Measurements from ENCODE around the gene SELENOW. TPM values are rescaled to one million over a fixed set of nuclear protein-coding genes. Genes with fewer than 3 reads are reported as not detected.

The SELENOW gene
- total and polyA plus RNA-seq, 2 of the 8 experiments (the other 6 are each of a cell fraction or from before 2014, with no cell fraction given): 371 to 588 TPM

GRCh38 chr19:47781590-47782262 is 3.2 kb downstream of the SELENOW start (continued):
- TF ChIP-seq CHD7 (IDR thresholded peaks at IDR 0.05; ENCODE audit: insufficient replicate concordance, low read length) (no peak), SIX5 (IDR thresholded peaks at IDR 0.05; ENCODE audit: low read depth, low read length) (no peak), YY1 (IDR thresholded peaks at IDR 0.05; ENCODE audit: low read depth, low read length) (no peak), CHD2 (IDR thresholded peaks at IDR 0.05; ENCODE audit: low read length) (no peak), JUN (IDR thresholded peaks at IDR 0.05; ENCODE audit: low read depth, low read length) (no peak), POLR2AphosphoS5 (IDR thresholded peaks at IDR 0.05; ENCODE audit: low read depth, low read length) (no peak), SIRT6 (IDR thresholded peaks at IDR 0.05; ENCODE audit: low read length) (no peak), ZNF274 (IDR thresholded peaks at IDR 0.05; ENCODE audit: borderline replicate concordance, extremely low read depth, low read length) (no peak), TAF7 (optimal IDR thresholded peaks at IDR 0.05; ENCODE audit: borderline replicate concordance, low read depth, low read length) (no peak), BRCA1 (IDR thresholded peaks at IDR 0.05; ENCODE audit: low read depth, low read length) (no peak), EP300 (IDR thresholded peaks at IDR 0.05; ENCODE audit: borderline replicate concordance in 1 of 2, low read depth in 2 of 2, low read length in 2 of 2) (no peak)

Data from H1 (cell line).